BJ (cell line): ENCODE results near the gene TRIP12. TPM values are rescaled to one million over a fixed set of nuclear protein-coding genes. Genes with fewer than 3 reads are reported as not detected.

Source experiments
- CTCF ChIA-PET: fragments of 350-600 bp; formaldehyde crosslinking; extraction: SDS; loops from one replicate; lab custom pipeline; 2021; ENCODE audit warnings: antibody characterized with exemption, inconsistent platforms; lab: Yijun Ruan, JAX
- POLR2A ChIA-PET: fragments of 300-600 bp; sonication (Branson Sonifier 250); formaldehyde crosslinking; extraction: SDS; loops from one replicate; lab custom pipeline; 2021; ENCODE audit warnings: antibody characterized with exemption; lab: Charles Lee
- DNase-seq: peaks from one replicate; pipeline ENCODE4 v3.0.0-alpha.2; 2011; ENCODE audit warnings: low read depth
- H3K27me3 ChIP-seq: 2 replicates; pipeline ENCODE4 v1.6.0; 2011; ENCODE audit warnings: low read length; ENCODE audit not compliant: control insufficient read depth, insufficient read depth
- H3K36me3 ChIP-seq: 2 replicates; pipeline ENCODE4 v1.5.1; 2011; ENCODE audit warnings: low read length; ENCODE audit not compliant: control insufficient read depth, insufficient read depth
- H3K4me3 ChIP-seq: 2 replicates; pipeline ENCODE4 v1.5.1; 2011; ENCODE audit warnings: low read depth, mild to moderate bottlenecking, control low read depth, low read length
- polyA plus RNA-seq: library from polyadenylated mRNA; depleted of rRNA; stranded (reverse); fragments of >200 nt; gene quantifications from 2 replicates; pipeline ENCODE4 v1.2.3, GENCODE V29; 2011
- TF ChIP-seq, protein P1 (sequence below): IDR thresholded peaks from 2 replicates; pipeline ENCODE4 v1.5.1; 2011; ENCODE audit warnings: low read depth, mild to moderate bottlenecking, control low read depth, inconsistent platforms, low read length, moderate library complexity; ENCODE audit not compliant: insufficient read depth

TRIP12 gene
- polyA plus RNA-seq, 1 experiment = 92.6 TPM

DNA sequence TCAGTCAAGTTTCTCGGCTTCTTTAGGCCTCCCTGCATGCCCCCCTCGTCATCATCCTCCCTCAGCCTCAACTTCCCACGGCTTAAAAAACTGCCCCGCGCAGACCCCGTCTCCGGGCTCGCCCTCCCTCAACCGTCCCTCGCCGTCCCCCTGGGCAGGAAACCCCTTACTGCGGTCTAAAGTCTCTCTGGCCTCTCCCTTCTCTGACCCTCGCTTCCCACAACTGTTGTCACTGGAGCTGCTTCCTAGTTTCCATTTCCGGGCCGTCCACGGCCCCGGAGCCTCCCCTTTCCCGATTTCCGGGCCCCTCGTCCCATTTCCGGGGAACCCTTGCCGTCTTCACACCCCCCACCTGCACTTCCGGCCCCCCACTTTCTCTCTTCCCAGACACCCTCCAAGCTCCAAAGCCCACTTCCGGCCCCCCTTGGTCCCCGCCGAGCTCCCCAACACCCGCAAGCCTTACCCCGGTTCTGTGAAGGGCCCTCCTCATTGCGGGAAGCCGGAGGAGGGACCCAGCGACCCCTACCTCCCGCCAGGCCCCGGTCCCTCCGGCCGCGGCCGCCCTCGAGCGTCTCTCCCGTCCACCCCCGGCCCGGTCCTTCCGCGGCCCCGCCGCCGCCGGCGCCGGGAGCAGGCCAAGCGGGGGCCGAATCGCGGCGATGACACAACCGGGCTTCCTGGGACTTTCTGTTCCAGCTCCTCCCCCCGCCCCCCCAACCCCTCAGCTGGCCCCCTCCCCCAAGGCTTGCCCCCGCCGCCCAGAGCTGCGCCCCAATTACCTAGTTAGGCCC lies 513 bp downstream of the TRIP12 start:
- H3K36me3 ChIP-seq = peaks cover 1% of the 10 kb centered on the region; the same call in 1 of the 2 replicates
- ChIA-PET CTCF (interaction anchor here (0.6 to 1.4 kb wide), 3 partner anchors 12 to 875 kb away, joined by 3 to 4 read pairs (median 4); no protein-coding TSS in a partner anchor), POLR2A (interaction anchor here (0.6 to 0.7 kb wide), 2 partner anchors 9 to 106 kb away, joined by 3 read pairs; no protein-coding TSS in a partner anchor)
- no peak for DNase-seq
- TF ChIP-seq, protein P1, sequence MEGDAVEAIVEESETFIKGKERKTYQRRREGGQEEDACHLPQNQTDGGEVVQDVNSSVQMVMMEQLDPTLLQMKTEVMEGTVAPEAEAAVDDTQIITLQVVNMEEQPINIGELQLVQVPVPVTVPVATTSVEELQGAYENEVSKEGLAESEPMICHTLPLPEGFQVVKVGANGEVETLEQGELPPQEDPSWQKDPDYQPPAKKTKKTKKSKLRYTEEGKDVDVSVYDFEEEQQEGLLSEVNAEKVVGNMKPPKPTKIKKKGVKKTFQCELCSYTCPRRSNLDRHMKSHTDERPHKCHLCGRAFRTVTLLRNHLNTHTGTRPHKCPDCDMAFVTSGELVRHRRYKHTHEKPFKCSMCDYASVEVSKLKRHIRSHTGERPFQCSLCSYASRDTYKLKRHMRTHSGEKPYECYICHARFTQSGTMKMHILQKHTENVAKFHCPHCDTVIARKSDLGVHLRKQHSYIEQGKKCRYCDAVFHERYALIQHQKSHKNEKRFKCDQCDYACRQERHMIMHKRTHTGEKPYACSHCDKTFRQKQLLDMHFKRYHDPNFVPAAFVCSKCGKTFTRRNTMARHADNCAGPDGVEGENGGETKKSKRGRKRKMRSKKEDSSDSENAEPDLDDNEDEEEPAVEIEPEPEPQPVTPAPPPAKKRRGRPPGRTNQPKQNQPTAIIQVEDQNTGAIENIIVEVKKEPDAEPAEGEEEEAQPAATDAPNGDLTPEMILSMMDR = no peak
- no peaks in the 10 kb centered on the region for H3K27me3 ChIP-seq
- H3K4me3 ChIP-seq = peak overlapping the region; percentile 79

DNA sequence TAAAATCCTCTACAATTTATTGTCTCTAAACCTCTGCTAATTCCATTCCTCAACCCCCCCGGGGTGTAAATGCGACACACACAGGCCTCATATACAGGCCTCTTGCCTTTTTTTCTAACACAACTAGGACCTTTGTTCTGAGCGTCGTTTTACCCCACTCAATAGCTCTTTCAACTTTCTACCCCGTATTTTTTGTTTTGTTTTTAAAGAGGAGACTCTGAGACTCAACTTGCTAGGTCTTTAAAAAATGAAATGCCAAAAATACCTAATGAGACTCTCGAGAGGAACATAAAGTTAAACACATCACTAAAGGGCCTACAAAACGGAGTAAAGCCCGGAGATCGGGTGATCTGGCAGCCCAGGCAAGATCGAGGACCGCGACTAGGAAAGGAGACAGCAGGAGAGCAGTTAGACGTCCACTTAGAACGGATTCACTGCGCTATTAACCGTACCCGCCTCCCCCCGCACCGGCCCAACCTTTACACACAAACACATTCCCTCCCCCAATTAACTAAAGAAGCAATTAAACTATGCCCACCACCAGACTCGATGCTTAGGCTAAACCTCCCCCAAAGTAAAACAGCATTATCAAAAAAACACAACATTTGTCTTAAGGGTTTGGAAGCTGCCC lies 1.7 kb downstream of the TRIP12 start:
- DNase-seq = no peak
- H3K27me3 ChIP-seq = no peaks in the 10 kb centered on the region
- peak overlapping the region; percentile 79 for H3K4me3 ChIP-seq
- CTCF ChIA-PET = interaction anchor here (0.6 kb wide), 1 partner anchor 876 kb away, joined by 3 read pairs; no protein-coding TSS in a partner anchor
- H3K36me3 ChIP-seq = peaks cover 1% of the 10 kb centered on the region; the same call in 1 of the 2 replicates
- POLR2A ChIA-PET = interaction anchor here (0.7 kb wide), 1 partner anchor 104 kb away, joined by 11 read pairs; no protein-coding TSS in a partner anchor
- TF ChIP-seq, protein P1 = no peak

DNA sequence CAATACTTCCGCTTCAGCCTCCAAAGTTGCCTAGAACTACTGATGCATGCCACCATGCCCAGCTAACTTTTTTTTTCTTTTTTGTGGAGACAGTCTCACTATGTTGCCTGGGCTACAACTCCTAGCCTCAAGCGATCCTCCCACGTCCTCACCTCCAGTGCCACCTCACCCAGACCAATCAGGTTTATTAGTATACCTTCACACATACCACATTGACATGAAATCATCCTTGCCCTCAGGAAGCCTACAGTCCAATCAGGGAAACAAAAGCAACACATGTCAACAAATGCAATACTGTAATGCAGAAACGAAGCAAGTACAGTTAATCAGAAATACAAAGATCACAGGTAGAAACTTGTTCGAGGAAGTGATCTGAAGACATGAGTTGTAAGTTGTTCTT lies 4.0 kb downstream of the TRIP12 start:
- CTCF ChIA-PET = no interaction called here
- H3K36me3 ChIP-seq = peaks cover 1% of the 10 kb centered on the region
- no peak for DNase-seq
- H3K27me3 ChIP-seq = no peaks in the 10 kb centered on the region
- POLR2A ChIA-PET = no interaction called here
- TF ChIP-seq, protein P1 = no peak
- H3K4me3 ChIP-seq = no peak overlapping the region

DNA sequence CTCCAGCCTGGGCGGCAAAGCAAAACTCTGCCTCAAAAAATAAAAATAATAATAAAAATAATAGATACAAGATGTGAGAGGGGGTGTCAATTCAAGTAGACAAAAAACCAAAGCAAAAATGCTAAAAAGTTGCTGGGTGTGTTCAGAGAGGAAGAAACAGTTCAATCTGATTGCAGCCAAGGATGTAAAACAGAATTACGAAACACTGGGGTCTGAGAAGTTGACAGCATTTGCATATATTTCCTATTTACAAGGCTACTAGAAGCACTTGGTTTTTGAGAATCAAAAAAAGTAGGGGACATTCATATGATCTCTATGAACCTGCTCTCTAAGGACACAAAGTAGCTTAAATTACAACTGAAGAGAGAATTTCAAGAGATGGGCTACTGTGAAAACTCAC lies 7.6 kb downstream of the TRIP12 start:
- DNase-seq = no peak
- Histone ChIP-seq H3K36me3 (peaks cover 1% of the 10 kb centered on the region), H3K4me3 (no peak overlapping the region), H3K27me3 (no peaks in the 10 kb centered on the region)
- CTCF ChIA-PET = no interaction called here
- POLR2A ChIA-PET = no interaction called here
- TF ChIP-seq, protein P1 = no peak

DNA sequence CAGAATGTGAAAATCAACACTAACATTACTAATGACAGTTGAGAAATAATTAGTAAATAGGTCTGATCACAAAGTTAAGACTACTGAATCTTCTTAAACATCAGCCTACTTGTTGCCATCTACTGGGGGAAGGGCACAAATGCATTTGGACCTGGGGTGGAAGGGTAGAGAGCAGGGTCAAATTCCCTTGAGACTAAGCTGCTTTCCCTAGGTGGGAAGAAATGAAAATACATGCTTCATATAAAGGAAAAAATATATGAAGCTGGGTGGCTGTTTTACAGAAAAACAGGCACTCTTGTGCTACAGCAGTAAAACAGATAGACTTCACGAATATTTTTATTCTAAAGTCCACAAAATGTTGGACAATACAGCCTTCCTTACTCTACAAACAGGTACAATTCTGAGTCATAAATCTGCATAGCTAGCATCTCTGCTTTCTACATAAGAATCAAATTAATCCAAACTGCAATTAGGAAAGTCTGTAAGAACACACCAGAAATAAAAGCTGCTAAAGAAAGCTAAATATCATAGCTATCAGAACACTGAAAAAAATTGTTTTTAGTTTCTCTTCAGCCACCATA lies 10.9 kb downstream of the TRIP12 start:
- POLR2A ChIA-PET = no interaction called here
- TF ChIP-seq, protein P1 = peak; percentile 37; the same call in 1 of the 2 replicates
- no peaks in the 10 kb centered on the region for H3K27me3 ChIP-seq
- no peak overlapping the region for H3K4me3 ChIP-seq
- CTCF ChIA-PET = interaction anchor here (0.8 to 1.2 kb wide), 4 partner anchors 9 to 110 kb away, joined by 3 to 4 read pairs (median 4); no protein-coding TSS in a partner anchor
- no peak for DNase-seq
- H3K36me3 ChIP-seq = no peaks in the 10 kb centered on the region; the same call in 1 of the 2 replicates
